DND-41 (cell line): Measurements from ENCODE around the gene KIT.

Source experiments
- ATAC-seq: fragments of 200-7000 bp; cut with Tn5 transposase; 3 replicates; pipeline ENCODE4 v1.9.1; 2021; ENCODE audit warnings: low read depth; ENCODE audit not compliant: insufficient read depth
- DNase-seq: peaks from one replicate; pipeline ENCODE4 v3.0.0-alpha.2; 2020
- H2AFZ ChIP-seq: 2 replicates; pipeline ENCODE4 v1.6.0; 2012; ENCODE audit warnings: low read depth, low read length
- H3K27ac ChIP-seq: 2 replicates; pipeline ENCODE4 v1.5.1; 2012; ENCODE audit warnings: low read length, inconsistent platforms
- H3K27me3 ChIP-seq: fragments of 200-600 bp; sonication (generic); 2 replicates; pipeline ENCODE4 v1.6.0; 2012; ENCODE audit warnings: low read length, mild to moderate bottlenecking, inconsistent platforms; ENCODE audit not compliant: insufficient read depth, poor library complexity
- H3K36me3 ChIP-seq: 2 replicates; pipeline ENCODE4 v1.5.1; 2012; ENCODE audit warnings: low read length, inconsistent platforms; ENCODE audit not compliant: insufficient read depth
- H3K4me1 ChIP-seq: 2 replicates; pipeline ENCODE4 v1.5.1; 2012; ENCODE audit warnings: mild to moderate bottlenecking, low read length; ENCODE audit not compliant: insufficient read depth
- H3K4me2 ChIP-seq: 2 replicates; pipeline ENCODE4 v1.6.0; 2012; ENCODE audit warnings: mild to moderate bottlenecking, moderate library complexity, low read length, inconsistent platforms; ENCODE audit not compliant: insufficient read depth
- H3K4me3 ChIP-seq, 2 experiments: fragments of 200-600 bp in 1 of 2; shearing (Covaris generic) in 1 of 2; 2 replicates each; pipeline ENCODE4 v1.5.1; 2012 to 2016; ENCODE audit warnings: inconsistent platforms in 2 of 2, low read length in 2 of 2, mild to moderate bottlenecking in 2 of 2, low read depth in 1 of 2, moderate library complexity in 1 of 2
- H3K79me2 ChIP-seq: 2 replicates; pipeline ENCODE4 v1.6.0; 2012; ENCODE audit warnings: low read length, inconsistent platforms; ENCODE audit not compliant: insufficient read depth
- H3K9ac ChIP-seq: 2 replicates; pipeline ENCODE4 v1.6.0; 2012; ENCODE audit warnings: low read depth, mild to moderate bottlenecking, inconsistent platforms, low read length, moderate library complexity
- H3K9me3 ChIP-seq: 2 replicates; pipeline ENCODE4 v1.5.1; 2012; ENCODE audit warnings: low read length, moderate library complexity, mild to moderate bottlenecking, inconsistent platforms; ENCODE audit not compliant: insufficient read depth, severe bottlenecking
- H4K20me1 ChIP-seq: 2 replicates; pipeline ENCODE4 v1.6.0; 2012; ENCODE audit warnings: low read length; ENCODE audit not compliant: insufficient read depth
- EZH2 ChIP-seq: IDR thresholded peaks from 3 replicates; pipeline ENCODE4 v1.6.1; 2012; ENCODE audit warnings: borderline replicate concordance, low read depth, mild to moderate bottlenecking, moderate library complexity, low read length, inconsistent platforms; ENCODE audit not compliant: severe bottlenecking
- TF ChIP-seq, protein P1 (sequence below): IDR thresholded peaks from 2 replicates; pipeline ENCODE4 v1.5.1; 2012; ENCODE audit warnings: borderline replicate concordance, low read length, moderate library complexity, mild to moderate bottlenecking; ENCODE audit not compliant: poor library complexity, severe bottlenecking; ENCODE audit errors: extremely low read depth

Gene KIT

DNA sequence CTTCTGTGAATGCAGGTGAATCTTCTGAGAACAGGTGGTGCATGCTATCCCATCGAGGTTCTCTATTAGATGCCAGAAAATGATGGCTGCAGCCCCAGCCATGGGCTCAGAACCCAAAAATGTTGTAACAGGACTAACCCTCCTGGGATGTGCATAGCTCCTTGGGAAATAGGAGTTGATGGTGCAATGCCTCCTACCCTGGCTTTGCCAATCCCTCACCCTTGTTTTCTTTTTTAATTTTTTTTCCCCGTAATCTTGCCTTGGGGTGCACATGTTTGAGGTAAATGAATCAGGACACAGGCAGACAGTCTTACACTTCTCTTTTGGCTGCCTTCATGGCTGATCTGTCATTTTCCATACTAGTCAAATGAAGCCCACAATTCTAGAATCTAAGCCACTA, 96.6 kb downstream of the KIT start:
- Histone ChIP-seq H3K4me2 (no peak overlapping the region), H3K9ac (no peak overlapping the region), H3K9me3 (no peaks in the 10 kb centered on the region), H3K79me2 (no peaks in the 10 kb centered on the region), H4K20me1 (no peaks in the 10 kb centered on the region), H3K4me1 (no peaks in the 10 kb centered on the region), H3K36me3 (no peaks in the 10 kb centered on the region), H3K4me3 (no peak overlapping the region), H3K27me3 (no peaks in the 10 kb centered on the region), H3K27ac (no peak overlapping the region), H2AFZ (no peak overlapping the region)
- DNase-seq, result no peak
- ATAC-seq, result no peak
- TF ChIP-seq, protein P1, sequence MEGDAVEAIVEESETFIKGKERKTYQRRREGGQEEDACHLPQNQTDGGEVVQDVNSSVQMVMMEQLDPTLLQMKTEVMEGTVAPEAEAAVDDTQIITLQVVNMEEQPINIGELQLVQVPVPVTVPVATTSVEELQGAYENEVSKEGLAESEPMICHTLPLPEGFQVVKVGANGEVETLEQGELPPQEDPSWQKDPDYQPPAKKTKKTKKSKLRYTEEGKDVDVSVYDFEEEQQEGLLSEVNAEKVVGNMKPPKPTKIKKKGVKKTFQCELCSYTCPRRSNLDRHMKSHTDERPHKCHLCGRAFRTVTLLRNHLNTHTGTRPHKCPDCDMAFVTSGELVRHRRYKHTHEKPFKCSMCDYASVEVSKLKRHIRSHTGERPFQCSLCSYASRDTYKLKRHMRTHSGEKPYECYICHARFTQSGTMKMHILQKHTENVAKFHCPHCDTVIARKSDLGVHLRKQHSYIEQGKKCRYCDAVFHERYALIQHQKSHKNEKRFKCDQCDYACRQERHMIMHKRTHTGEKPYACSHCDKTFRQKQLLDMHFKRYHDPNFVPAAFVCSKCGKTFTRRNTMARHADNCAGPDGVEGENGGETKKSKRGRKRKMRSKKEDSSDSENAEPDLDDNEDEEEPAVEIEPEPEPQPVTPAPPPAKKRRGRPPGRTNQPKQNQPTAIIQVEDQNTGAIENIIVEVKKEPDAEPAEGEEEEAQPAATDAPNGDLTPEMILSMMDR, result no peak
- no peak for TF ChIP-seq EZH2

DNA sequence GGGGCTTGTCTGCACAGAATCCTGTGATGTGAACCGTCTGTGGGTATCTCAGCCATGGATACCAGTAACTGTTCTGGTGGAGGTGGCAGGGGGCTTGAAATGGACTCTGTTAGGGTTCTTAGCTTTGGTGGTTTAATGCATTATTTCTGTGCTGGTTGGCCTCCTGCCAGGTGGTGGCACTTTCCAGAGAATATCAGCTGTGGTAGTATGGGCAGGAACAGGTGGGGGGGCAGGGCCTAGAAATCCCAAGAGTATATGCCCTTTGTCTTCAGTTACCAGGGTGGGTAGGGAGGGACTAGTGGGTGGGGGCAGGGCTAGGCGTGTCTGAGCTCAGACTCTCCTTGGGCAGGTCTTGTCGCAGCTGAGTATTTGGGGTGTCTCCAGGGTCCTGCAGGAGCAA, 106.7 kb downstream of the KIT start:
- H2AFZ ChIP-seq, result no peak overlapping the region
- H3K4me3 ChIP-seq, result no peak overlapping the region
- no peaks in the 10 kb centered on the region for H3K4me1 ChIP-seq
- no peaks in the 10 kb centered on the region for H3K27me3 ChIP-seq
- no peaks in the 10 kb centered on the region for H3K79me2 ChIP-seq
- no peaks in the 10 kb centered on the region for H4K20me1 ChIP-seq
- H3K27ac ChIP-seq, result no peak overlapping the region
- no peak overlapping the region for H3K9ac ChIP-seq
- DNase-seq (peak; percentile 32), ATAC-seq (peak; percentile 19; the same call in 1 of the 3 replicates)
- H3K9me3 ChIP-seq, result no peaks in the 10 kb centered on the region
- H3K4me2 ChIP-seq, result no peak overlapping the region
- no peaks in the 10 kb centered on the region for H3K36me3 ChIP-seq
- TF ChIP-seq, protein P1, result no peak
- TF ChIP-seq EZH2, result no peak

DNA sequence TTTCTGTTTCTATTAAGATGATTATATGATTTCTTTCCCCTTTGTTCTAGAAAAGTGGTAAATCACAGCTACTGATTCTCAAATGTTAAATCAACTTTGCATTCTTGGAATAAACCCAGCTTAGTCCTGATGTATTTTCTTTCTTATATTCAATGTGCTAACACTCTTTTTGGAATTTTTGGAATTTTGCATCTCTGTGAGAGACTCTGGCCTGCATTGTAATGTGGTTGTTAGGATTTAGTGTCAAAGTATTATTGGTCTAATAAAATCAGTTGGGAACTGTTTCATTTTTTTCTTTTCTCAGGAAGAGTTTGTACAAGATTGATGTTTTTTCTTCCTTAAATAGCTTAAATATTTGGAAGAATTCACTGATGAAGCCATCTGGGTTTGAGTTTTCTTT, 109.6 kb downstream of the KIT start:
- H4K20me1 ChIP-seq, result no peaks in the 10 kb centered on the region
- no peak overlapping the region for H3K9ac ChIP-seq
- no peaks in the 10 kb centered on the region for H3K27me3 ChIP-seq
- DNase-seq (no peak), ATAC-seq (no peak)
- no peaks in the 10 kb centered on the region for H3K36me3 ChIP-seq
- H2AFZ ChIP-seq, result no peak overlapping the region
- no peak overlapping the region for H3K4me3 ChIP-seq
- no peak overlapping the region for H3K4me2 ChIP-seq
- TF ChIP-seq EZH2, result no peak
- TF ChIP-seq, protein P1, result no peak
- no peak overlapping the region for H3K27ac ChIP-seq
- no peaks in the 10 kb centered on the region for H3K9me3 ChIP-seq
- no peaks in the 10 kb centered on the region for H3K79me2 ChIP-seq
- H3K4me1 ChIP-seq, result no peaks in the 10 kb centered on the region

DNA sequence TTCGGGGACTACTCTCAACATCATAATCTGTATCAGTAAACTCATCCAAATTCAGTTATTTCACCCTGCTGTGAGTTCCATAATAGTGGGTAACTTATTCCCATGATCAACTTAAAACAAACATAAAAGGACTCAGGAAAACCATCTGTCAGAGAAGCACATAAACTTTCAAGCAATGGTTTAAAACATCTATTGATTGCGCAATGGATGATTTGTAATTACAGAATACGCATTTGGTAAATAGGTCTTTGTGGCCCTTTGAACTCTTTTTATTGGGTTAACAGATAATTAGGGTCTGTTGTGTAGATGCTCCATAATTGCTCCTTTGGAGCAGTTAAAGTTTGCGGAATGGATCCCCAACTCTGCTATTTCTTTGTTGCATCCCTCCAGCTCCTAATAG, 115.3 kb downstream of the KIT start:
- no peaks in the 10 kb centered on the region for H3K27me3 ChIP-seq
- no peak for ATAC-seq
- no peaks in the 10 kb centered on the region for H3K9me3 ChIP-seq
- H3K36me3 ChIP-seq, result no peaks in the 10 kb centered on the region
- no peaks in the 10 kb centered on the region for H3K79me2 ChIP-seq
- no peak overlapping the region for H3K4me3 ChIP-seq
- no peak overlapping the region for H3K27ac ChIP-seq
- H2AFZ ChIP-seq, result no peak overlapping the region
- no peak overlapping the region for H3K9ac ChIP-seq
- TF ChIP-seq, protein P1, result no peak
- TF ChIP-seq EZH2, result no peak
- no peaks in the 10 kb centered on the region for H4K20me1 ChIP-seq
- H3K4me1 ChIP-seq, result no peaks in the 10 kb centered on the region
- H3K4me2 ChIP-seq, result no peak overlapping the region
- no peak for DNase-seq
